GM23338 (cell line): ENCODE measurements around the gene HSDL1. TPM values are rescaled to one million over a fixed set of nuclear protein-coding genes. Genes with fewer than 3 reads are reported as not detected.

Experiments
- ATAC-seq: fragments of 200-7000 bp; cut with Tn5 transposase; 3 replicates; pipeline ENCODE4 v1.9.1; 2020
- DNase-seq: peaks from one replicate; pipeline ENCODE4 v3.0.0-alpha.2; 2015; ENCODE audit warnings: low spot score
- H2AFZ ChIP-seq: fragments of 200-600 bp; sonication (generic); 2 replicates; pipeline ENCODE4 v1.8.0; 2016; ENCODE audit warnings: antibody characterized with exemption, mild to moderate bottlenecking, moderate library complexity
- H3F3A ChIP-seq: fragments of 200-600 bp; sonication (generic); replicated peaks from 2 replicates; pipeline ENCODE4 v1.8.0; 2017; ENCODE audit warnings: antibody characterized with exemption, mixed run types, low read depth
- H3K27ac ChIP-seq: fragments of 200-600 bp; sonication (generic); 2 replicates; pipeline ENCODE4 v1.6.1; 2016; ENCODE audit warnings: low read depth
- H3K27me3 ChIP-seq: fragments of 200-600 bp; sonication (generic); 2 replicates; pipeline ENCODE4 v1.8.0; 2016; ENCODE audit warnings: mild to moderate bottlenecking, mixed run types, moderate library complexity; ENCODE audit not compliant: insufficient read depth
- H3K36me3 ChIP-seq: fragments of 200-600 bp; sonication (generic); 2 replicates; pipeline ENCODE4 v1.8.0; 2016; ENCODE audit warnings: mild to moderate bottlenecking; ENCODE audit not compliant: insufficient read depth
- H3K4me1 ChIP-seq: fragments of 200-600 bp; sonication (generic); 2 replicates; pipeline ENCODE4 v1.8.0; 2016; ENCODE audit warnings: mild to moderate bottlenecking, moderate library complexity; ENCODE audit not compliant: insufficient read depth
- H3K4me2 ChIP-seq: fragments of 200-600 bp; sonication (generic); 2 replicates; pipeline ENCODE4 v1.7.1; 2017; ENCODE audit warnings: mixed run types
- H3K4me3 ChIP-seq: fragments of 200-600 bp; sonication (generic); 2 replicates; pipeline ENCODE4 v1.6.1; 2016; ENCODE audit warnings: mixed run types
- H3K79me2 ChIP-seq: fragments of 200-600 bp; sonication (generic); replicated peaks from 2 replicates; pipeline ENCODE4 v1.8.0; 2017; ENCODE audit warnings: mild to moderate bottlenecking; ENCODE audit not compliant: insufficient read depth
- H3K9me2 ChIP-seq: fragments of 200-600 bp; sonication (generic); 2 replicates; pipeline ENCODE4 v1.8.0; 2017; ENCODE audit not compliant: insufficient read depth
- H4K20me1 ChIP-seq: fragments of 200-600 bp; sonication (generic); replicated peaks from 2 replicates; pipeline ENCODE4 v1.8.0; 2017; ENCODE audit warnings: mild to moderate bottlenecking; ENCODE audit not compliant: insufficient read depth
- H3K27ac Mint-ChIP-seq: 2 replicates; pipeline ENCODE4 v1.8.0; 2020; ENCODE audit warnings: inconsistent platforms, mild to moderate bottlenecking, moderate library complexity, mixed read lengths
- H3K27me3 Mint-ChIP-seq: 3 replicates; pipeline ENCODE4 v1.8.0; 2022; ENCODE audit warnings: low read depth, mild to moderate bottlenecking, moderate library complexity, mixed read lengths, inconsistent platforms; ENCODE audit not compliant: insufficient read depth, poor library complexity
- H3K36me3 Mint-ChIP-seq: 3 replicates; pipeline ENCODE4 v1.8.0; 2021; ENCODE audit warnings: low read depth, mild to moderate bottlenecking, inconsistent platforms, moderate library complexity, mixed read lengths
- H3K4me1 Mint-ChIP-seq: 3 replicates; pipeline ENCODE4 v1.8.0; 2020; ENCODE audit warnings: mild to moderate bottlenecking, inconsistent platforms, mixed read lengths
- H3K4me3 Mint-ChIP-seq: 3 replicates; pipeline ENCODE4 v1.8.0; 2021; ENCODE audit warnings: moderate library complexity, mild to moderate bottlenecking, inconsistent platforms, mixed read lengths
- H3K9me3 Mint-ChIP-seq: 3 replicates; pipeline ENCODE4 v1.8.0; 2020; ENCODE audit warnings: moderate library complexity, mild to moderate bottlenecking, inconsistent platforms, mixed read lengths
- CREB1 ChIP-seq: fragments of 250-450 bp; sonication (Bioruptor Pico); IDR thresholded peaks from 2 replicates; pipeline ENCODE4 v1.5.0; 2020; ENCODE audit warnings: low read depth, mild to moderate bottlenecking, moderate library complexity
- ETS1 ChIP-seq: IDR thresholded peaks from 2 replicates; pipeline ENCODE4 v1.6.1; 2016; ENCODE audit warnings: antibody characterized with exemption
- EZH2 ChIP-seq: fragments of 200-600 bp; sonication (generic); IDR thresholded peaks from one replicate; pipeline ENCODE4 v1.8.0; 2017; ENCODE audit warnings: antibody characterized with exemption, mild to moderate bottlenecking, low read depth; ENCODE audit not compliant: unreplicated experiment
- EZH2phosphoT487 ChIP-seq: fragments of 200-600 bp; sonication (generic); IDR thresholded peaks from one replicate; pipeline ENCODE4 v1.8.1; 2018; ENCODE audit warnings: antibody characterized with exemption; ENCODE audit not compliant: unreplicated experiment
- JUNB ChIP-seq: IDR thresholded peaks from one replicate; pipeline ENCODE4 v1.6.1; 2016; ENCODE audit warnings: antibody characterized with exemption; ENCODE audit not compliant: unreplicated experiment
- NANOG ChIP-seq: IDR thresholded peaks from 2 replicates; pipeline ENCODE4 v1.6.1; 2016; ENCODE audit warnings: antibody characterized with exemption, borderline replicate concordance
- POLR2AphosphoS5 ChIP-seq: IDR thresholded peaks from 2 replicates; pipeline ENCODE4 v1.6.1; 2016; ENCODE audit warnings: antibody characterized with exemption, low read depth
- REST ChIP-seq: IDR thresholded peaks from one replicate; pipeline ENCODE4 v1.6.1; 2018; ENCODE audit warnings: antibody characterized with exemption; ENCODE audit not compliant: unreplicated experiment
- STAT1 ChIP-seq: IDR thresholded peaks from one replicate; pipeline ENCODE4 v1.6.1; 2016; ENCODE audit warnings: antibody characterized with exemption; ENCODE audit not compliant: unreplicated experiment
- ZNF114 ChIP-seq: fragments of 250-450 bp; sonication (Bioruptor Pico); IDR thresholded peaks from 2 replicates; pipeline ENCODE4 v1.5.0; 2020; ENCODE audit warnings: mild to moderate bottlenecking, moderate library complexity
- ZNF331 ChIP-seq: fragments of 250-450 bp; sonication (Bioruptor Pico); IDR thresholded peaks from 2 replicates; pipeline ENCODE4 v1.5.0; 2020; ENCODE audit warnings: low read depth, mild to moderate bottlenecking, moderate library complexity
- polyA plus RNA-seq: library from polyadenylated mRNA; unstranded; fragments of >200 nt; fragmentation: Nextera tagmentation; extraction: Ambion mirVana; gene quantifications from 2 replicates; pipeline ENCODE4 v1.2.1, GENCODE V29; 2016
- total RNA-seq: library from RNA; depleted of rRNA; stranded (reverse); fragments of >200 nt; shearing (Covaris generic); gene quantifications from 2 replicates; pipeline ENCODE4 v1.2.3, GENCODE V29; 2014
- TF ChIP-seq, protein P1 (sequence below), 2 experiments: fragments of 200-600 bp in 1 of 2; sonication (generic) in 1 of 2; conservative IDR thresholded peaks; 2 replicates each; pipeline versions ENCODE4 v1.5.1 to v1.6.1; 2016 to 2017; ENCODE audit warnings: antibody characterized with exemption in 2 of 2, low read depth in 2 of 2, mild to moderate bottlenecking in 2 of 2, moderate library complexity in 1 of 2
- TF ChIP-seq, protein P2 (sequence below): fragments of 250-450 bp; sonication (Bioruptor Pico); IDR thresholded peaks from 2 replicates; pipeline ENCODE4 v1.5.0; 2020; ENCODE audit warnings: mild to moderate bottlenecking, moderate library complexity

Gene HSDL1
- total and polyA plus RNA-seq, 2 experiments from 2014 or later = 16.6 to 46.1 TPM

DNA sequence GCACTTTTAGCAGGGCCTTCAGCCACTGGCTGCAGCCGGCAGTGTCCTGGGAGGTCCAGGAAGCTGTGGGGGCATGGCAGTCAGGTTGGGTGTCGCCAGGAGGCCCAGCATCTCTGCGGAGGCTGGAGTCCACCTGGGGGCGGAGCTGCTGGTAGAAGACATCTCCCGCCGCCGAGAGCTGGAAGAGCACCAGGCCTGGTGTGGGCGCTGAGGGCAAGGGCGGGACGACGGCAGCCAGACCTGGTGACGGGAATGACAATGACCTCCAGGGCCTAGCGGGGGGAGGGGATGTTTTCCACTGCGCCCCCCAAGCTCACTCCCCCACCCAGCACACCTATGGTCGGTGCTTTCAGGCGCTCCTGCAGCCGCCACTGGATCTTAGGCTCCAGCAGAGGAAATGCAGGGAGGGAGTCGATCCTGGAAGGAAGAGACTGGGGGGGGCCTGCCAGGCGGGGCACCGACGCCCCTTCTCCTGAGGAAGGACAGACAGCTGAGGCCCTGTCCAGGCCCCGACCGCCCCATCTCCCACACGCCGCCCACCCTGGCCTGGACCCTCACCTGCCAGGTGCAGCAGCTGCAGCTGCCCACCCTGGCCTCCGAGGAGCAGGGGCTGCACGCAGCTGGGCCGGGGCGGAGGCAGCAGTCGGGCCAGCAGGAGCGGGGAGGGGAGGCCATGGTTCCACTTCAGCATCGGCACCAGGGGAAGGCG lies 34.8 kb upstream of the HSDL1 start:
- Histone ChIP-seq H3K36me3 (no peaks in the 10 kb centered on the region; the same call in 1 of the 2 replicates), H4K20me1 (no peaks in the 10 kb centered on the region), H3K79me2 (peaks cover 11% of the 10 kb centered on the region), H3K27me3 (no peaks in the 10 kb centered on the region), H3K4me2 (no peak overlapping the region), H3K9me2 (no peaks in the 10 kb centered on the region), H3K4me1 (no peaks in the 10 kb centered on the region), H3F3A (no peaks in the 10 kb centered on the region), H3K27ac (no peak overlapping the region), H2AFZ (no peak overlapping the region), H3K4me3 (no peak overlapping the region)
- ATAC-seq (no peak), DNase-seq (no peak)
- Mint-ChIP-seq H3K27ac (no peak overlapping the region), H3K36me3 (peaks cover 42% of the 10 kb centered on the region), H3K27me3 (peaks cover 11% of the 10 kb centered on the region), H3K9me3 (no peaks in the 10 kb centered on the region), H3K4me1 (0 out of 3 replicates have a peak, but pooled peaks cover under 1% of the 10 kb centered on the region), H3K4me3 (no peak overlapping the region)
- TF ChIP-seq, protein P1, sequence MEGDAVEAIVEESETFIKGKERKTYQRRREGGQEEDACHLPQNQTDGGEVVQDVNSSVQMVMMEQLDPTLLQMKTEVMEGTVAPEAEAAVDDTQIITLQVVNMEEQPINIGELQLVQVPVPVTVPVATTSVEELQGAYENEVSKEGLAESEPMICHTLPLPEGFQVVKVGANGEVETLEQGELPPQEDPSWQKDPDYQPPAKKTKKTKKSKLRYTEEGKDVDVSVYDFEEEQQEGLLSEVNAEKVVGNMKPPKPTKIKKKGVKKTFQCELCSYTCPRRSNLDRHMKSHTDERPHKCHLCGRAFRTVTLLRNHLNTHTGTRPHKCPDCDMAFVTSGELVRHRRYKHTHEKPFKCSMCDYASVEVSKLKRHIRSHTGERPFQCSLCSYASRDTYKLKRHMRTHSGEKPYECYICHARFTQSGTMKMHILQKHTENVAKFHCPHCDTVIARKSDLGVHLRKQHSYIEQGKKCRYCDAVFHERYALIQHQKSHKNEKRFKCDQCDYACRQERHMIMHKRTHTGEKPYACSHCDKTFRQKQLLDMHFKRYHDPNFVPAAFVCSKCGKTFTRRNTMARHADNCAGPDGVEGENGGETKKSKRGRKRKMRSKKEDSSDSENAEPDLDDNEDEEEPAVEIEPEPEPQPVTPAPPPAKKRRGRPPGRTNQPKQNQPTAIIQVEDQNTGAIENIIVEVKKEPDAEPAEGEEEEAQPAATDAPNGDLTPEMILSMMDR (conservative IDR thresholded peaks at IDR 0.05; ENCODE audit: low read depth in 2 of 2) = no peak
- TF ChIP-seq ZNF331 (CRISPR knock-in tag) = no peak
- no peak for TF ChIP-seq ETS1
- TF ChIP-seq EZH2 = no peak
- no peak for TF ChIP-seq CREB1 (CRISPR knock-in tag)
- no peak for TF ChIP-seq STAT1
- no peak for TF ChIP-seq POLR2AphosphoS5
- TF ChIP-seq REST = no peak
- TF ChIP-seq, protein P2, sequence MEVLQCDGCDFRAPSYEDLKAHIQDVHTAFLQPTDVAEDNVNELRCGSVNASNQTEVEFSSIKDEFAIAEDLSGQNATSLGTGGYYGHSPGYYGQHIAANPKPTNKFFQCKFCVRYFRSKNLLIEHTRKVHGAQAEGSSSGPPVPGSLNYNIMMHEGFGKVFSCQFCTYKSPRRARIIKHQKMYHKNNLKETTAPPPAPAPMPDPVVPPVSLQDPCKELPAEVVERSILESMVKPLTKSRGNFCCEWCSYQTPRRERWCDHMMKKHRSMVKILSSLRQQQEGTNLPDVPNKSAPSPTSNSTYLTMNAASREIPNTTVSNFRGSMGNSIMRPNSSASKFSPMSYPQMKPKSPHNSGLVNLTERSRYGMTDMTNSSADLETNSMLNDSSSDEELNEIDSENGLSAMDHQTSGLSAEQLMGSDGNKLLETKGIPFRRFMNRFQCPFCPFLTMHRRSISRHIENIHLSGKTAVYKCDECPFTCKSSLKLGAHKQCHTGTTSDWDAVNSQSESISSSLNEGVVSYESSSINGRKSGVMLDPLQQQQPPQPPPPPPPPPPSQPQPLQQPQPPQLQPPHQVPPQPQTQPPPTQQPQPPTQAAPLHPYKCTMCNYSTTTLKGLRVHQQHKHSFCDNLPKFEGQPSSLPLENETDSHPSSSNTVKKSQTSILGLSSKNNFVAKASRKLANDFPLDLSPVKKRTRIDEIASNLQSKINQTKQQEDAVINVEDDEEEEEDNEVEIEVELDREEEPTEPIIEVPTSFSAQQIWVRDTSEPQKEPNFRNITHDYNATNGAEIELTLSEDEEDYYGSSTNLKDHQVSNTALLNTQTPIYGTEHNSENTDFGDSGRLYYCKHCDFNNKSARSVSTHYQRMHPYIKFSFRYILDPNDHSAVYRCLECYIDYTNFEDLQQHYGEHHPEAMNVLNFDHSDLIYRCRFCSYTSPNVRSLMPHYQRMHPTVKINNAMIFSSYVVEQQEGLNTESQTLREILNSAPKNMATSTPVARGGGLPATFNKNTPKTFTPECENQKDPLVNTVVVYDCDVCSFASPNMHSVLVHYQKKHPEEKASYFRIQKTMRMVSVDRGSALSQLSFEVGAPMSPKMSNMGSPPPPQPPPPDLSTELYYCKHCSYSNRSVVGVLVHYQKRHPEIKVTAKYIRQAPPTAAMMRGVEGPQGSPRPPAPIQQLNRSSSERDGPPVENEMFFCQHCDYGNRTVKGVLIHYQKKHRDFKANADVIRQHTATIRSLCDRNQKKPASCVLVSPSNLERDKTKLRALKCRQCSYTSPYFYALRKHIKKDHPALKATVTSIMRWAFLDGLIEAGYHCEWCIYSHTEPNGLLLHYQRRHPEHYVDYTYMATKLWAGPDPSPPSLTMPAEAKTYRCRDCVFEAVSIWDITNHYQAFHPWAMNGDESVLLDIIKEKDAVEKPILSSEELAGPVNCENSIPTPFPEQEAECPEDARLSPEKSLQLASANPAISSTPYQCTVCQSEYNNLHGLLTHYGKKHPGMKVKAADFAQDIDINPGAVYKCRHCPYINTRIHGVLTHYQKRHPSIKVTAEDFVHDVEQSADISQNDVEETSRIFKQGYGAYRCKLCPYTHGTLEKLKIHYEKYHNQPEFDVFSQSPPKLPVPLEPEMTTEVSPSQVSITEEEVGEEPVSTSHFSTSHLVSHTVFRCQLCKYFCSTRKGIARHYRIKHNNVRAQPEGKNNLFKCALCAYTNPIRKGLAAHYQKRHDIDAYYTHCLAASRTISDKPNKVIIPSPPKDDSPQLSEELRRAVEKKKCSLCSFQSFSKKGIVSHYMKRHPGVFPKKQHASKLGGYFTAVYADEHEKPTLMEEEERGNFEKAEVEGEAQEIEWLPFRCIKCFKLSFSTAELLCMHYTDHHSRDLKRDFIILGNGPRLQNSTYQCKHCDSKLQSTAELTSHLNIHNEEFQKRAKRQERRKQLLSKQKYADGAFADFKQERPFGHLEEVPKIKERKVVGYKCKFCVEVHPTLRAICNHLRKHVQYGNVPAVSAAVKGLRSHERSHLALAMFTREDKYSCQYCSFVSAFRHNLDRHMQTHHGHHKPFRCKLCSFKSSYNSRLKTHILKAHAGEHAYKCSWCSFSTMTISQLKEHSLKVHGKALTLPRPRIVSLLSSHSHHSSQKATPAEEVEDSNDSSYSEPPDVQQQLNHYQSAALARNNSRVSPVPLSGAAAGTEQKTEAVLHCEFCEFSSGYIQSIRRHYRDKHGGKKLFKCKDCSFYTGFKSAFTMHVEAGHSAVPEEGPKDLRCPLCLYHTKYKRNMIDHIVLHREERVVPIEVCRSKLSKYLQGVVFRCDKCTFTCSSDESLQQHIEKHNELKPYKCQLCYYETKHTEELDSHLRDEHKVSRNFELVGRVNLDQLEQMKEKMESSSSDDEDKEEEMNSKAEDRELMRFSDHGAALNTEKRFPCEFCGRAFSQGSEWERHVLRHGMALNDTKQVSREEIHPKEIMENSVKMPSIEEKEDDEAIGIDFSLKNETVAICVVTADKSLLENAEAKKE = no peak
- no peak for TF ChIP-seq JUNB
- no peak for TF ChIP-seq EZH2phosphoT487
- no peak for TF ChIP-seq NANOG
- no peak for TF ChIP-seq ZNF114 (CRISPR knock-in tag)
